HCT116 (cell line): Measurements from ENCODE around the gene PLPP2. TPM values are rescaled to one million over a fixed set of nuclear protein-coding genes. Genes with fewer than 3 reads are reported as not detected.

Experiments used
- ATAC-seq: fragments of 200-7000 bp; cut with Tn5 transposase; 2 replicates; pipeline ENCODE4 v1.9.1; 2020; ENCODE audit warnings: mild to moderate bottlenecking, moderate library complexity
- BruUV-seq: library from RNA; stranded (reverse); fragments of 400-500 nt; replicated peaks from 2 replicates; lab custom pipeline; 2021; lab: Mats Ljungman, UMichigan
- CTCF ChIA-PET: fragments of 300-600 bp; sonication (Branson Sonifier 250); formaldehyde crosslinking; loops from one replicate; lab custom pipeline; 2021; ENCODE audit warnings: antibody characterized with exemption; lab: Charles Lee
- POLR2A ChIA-PET: fragments of 300-600, 350-600 bp; sonication (Branson Sonifier 250); formaldehyde crosslinking; loops from one replicate; lab custom pipeline; 2021; ENCODE audit warnings: antibody characterized with exemption; lab: Charles Lee
- RAD21 ChIA-PET, 2 experiments: fragments of 300-600 bp; sonication (Branson Sonifier 250); formaldehyde crosslinking; loops; one replicate each; lab custom pipeline; 2023; ENCODE audit warnings: low total read pairs in 2 of 2; ENCODE audit not compliant: uncharacterized antibody in 2 of 2, unreplicated experiment in 2 of 2, low non-redundant PET in 1 of 2; lab: Charles Lee
- DNase-seq: peaks from one replicate; pipeline ENCODE4 v3.0.0-alpha.2; 2010; ENCODE audit warnings: low read depth, low spot score
- H2AFZ ChIP-seq: fragments of 200-600 bp; shearing (Covaris generic), sonication (generic); 2 replicates; pipeline ENCODE4 v1.6.1; 2017; ENCODE audit warnings: low read depth, mixed run types, mixed read lengths, antibody characterized with exemption, low read length; ENCODE audit not compliant: poor library complexity, severe bottlenecking
- H3K27ac ChIP-seq: 2 replicates; pipeline ENCODE4 v1.5.1; 2012; ENCODE audit warnings: low read depth, low read length
- H3K27me3 ChIP-seq: fragments of 200-600 bp; sonication (generic); 2 replicates; pipeline ENCODE4 v1.6.1; 2016; ENCODE audit warnings: mixed run types, low read length, mixed read lengths; ENCODE audit not compliant: insufficient read depth
- H3K36me3 ChIP-seq, 2 experiments: fragments of 200-500 bp in 1 of 2; fragments of 200-600 bp in 1 of 2; sonication (Bioruptor generic) in 1 of 2; sonication (generic) in 1 of 2; 2 replicates each; pipeline versions ENCODE4 v1.5.1 to v1.6.1; 2014 to 2016; ENCODE audit warnings: low read length in 2 of 2, inconsistent platforms in 1 of 2, mixed read lengths in 1 of 2, mixed run types in 1 of 2; ENCODE audit not compliant: insufficient read depth in 2 of 2, control insufficient read depth in 1 of 2
- H3K4me1 ChIP-seq, 2 experiments: fragments of 200-600 bp in 1 of 2; sonication (generic) in 1 of 2; 2 replicates each; pipeline versions ENCODE4 v1.5.1 to v1.6.1; 2012 to 2017; ENCODE audit warnings: low read length in 2 of 2, inconsistent platforms in 1 of 2, mild to moderate bottlenecking in 1 of 2, mixed read lengths in 1 of 2, mixed run types in 1 of 2, moderate library complexity in 1 of 2; ENCODE audit not compliant: insufficient read depth in 2 of 2, control insufficient read depth in 1 of 2
- H3K4me2 ChIP-seq: fragments of 200-600 bp; sonication (generic); 2 replicates; pipeline ENCODE4 v1.6.1; 2017; ENCODE audit warnings: mixed run types, low read length, mixed read lengths
- H3K4me3 ChIP-seq, 2 experiments: fragments of 200-600 bp in 1 of 2; sonication (generic) in 1 of 2; replicated peaks in 1 of 2; 2 replicates each; pipeline ENCODE4 v1.5.1; 2011 to 2016; ENCODE audit warnings: low read length in 2 of 2, control low read depth in 1 of 2, low read depth in 1 of 2, mild to moderate bottlenecking in 1 of 2, mixed read lengths in 1 of 2, mixed run types in 1 of 2
- H3K79me2 ChIP-seq: fragments of 200-600 bp; sonication (generic); 2 replicates; pipeline ENCODE4 v1.6.1; 2017; ENCODE audit warnings: mild to moderate bottlenecking, mixed run types, low read length, moderate library complexity, mixed read lengths; ENCODE audit not compliant: insufficient read depth
- H3K9ac ChIP-seq: fragments of 200-600 bp; sonication (generic); 2 replicates; pipeline ENCODE4 v1.6.1; 2016; ENCODE audit warnings: low read length, mixed read lengths
- H3K9me2 ChIP-seq: fragments of 200-600 bp; sonication (generic), shearing (Covaris generic); 2 replicates; pipeline ENCODE4 v1.6.1; 2017; ENCODE audit warnings: mixed run types, mild to moderate bottlenecking, moderate library complexity; ENCODE audit not compliant: insufficient read depth
- H3K9me3 ChIP-seq, 2 experiments: fragments of 200-500 bp in 1 of 2; fragments of 200-600 bp in 1 of 2; sonication (Bioruptor generic) in 1 of 2; sonication (generic) in 1 of 2; 2 replicates each; pipeline ENCODE4 v1.6.1; 2014 to 2017; ENCODE audit warnings: low read length in 2 of 2, mixed read lengths in 2 of 2, inconsistent platforms in 1 of 2, low read depth in 1 of 2, mild to moderate bottlenecking in 1 of 2, mixed run types in 1 of 2, moderate library complexity in 1 of 2; ENCODE audit not compliant: control insufficient read depth in 1 of 2, insufficient read depth in 1 of 2
- H4K20me1 ChIP-seq: fragments of 200-600 bp; sonication (generic), shearing (Covaris generic); 2 replicates; pipeline ENCODE4 v1.6.1; 2017; ENCODE audit warnings: mixed run types, mild to moderate bottlenecking, moderate library complexity; ENCODE audit not compliant: insufficient read depth
- CBX3 ChIP-seq: IDR thresholded peaks from 2 replicates; pipeline ENCODE4 v1.6.1; 2012; ENCODE audit warnings: low read depth
- ELF1 ChIP-seq: IDR thresholded peaks from 2 replicates; pipeline ENCODE4 v1.6.1; 2012; ENCODE audit warnings: low read depth, borderline replicate concordance
- FOSL1 ChIP-seq: IDR thresholded peaks from 2 replicates; pipeline ENCODE4 v1.6.1; 2012; ENCODE audit warnings: low read depth
- POLR2A ChIP-seq: IDR thresholded peaks from 2 replicates; pipeline ENCODE4 v1.7.0; 2011; ENCODE audit warnings: borderline replicate concordance; ENCODE audit not compliant: insufficient read depth, insufficient read length; ENCODE audit errors: extremely low read depth
- YY1 ChIP-seq: IDR thresholded peaks from 2 replicates; pipeline ENCODE4 v1.6.1; 2011; ENCODE audit warnings: low read length, low read depth, moderate library complexity, mild to moderate bottlenecking; ENCODE audit not compliant: insufficient replicate concordance; ENCODE audit errors: extremely low read depth
- ZFX ChIP-seq: fragments of 450-650 bp; IDR thresholded peaks from 2 replicates; pipeline ENCODE4 v1.6.1; 2017
- intact Hi-C: fragments of 100-400 bp; cut with micrococcal nuclease; formaldehyde crosslinking; loops from 2 replicates; pipeline ENCODE4 v1.10.0; 2022
- total RNA-seq: library from RNA; stranded (reverse); gene quantifications from one replicate; pipeline ENCODE4 v1.2.1, GENCODE V29; 2021; ENCODE audit not compliant: unreplicated experiment
- TF ChIP-seq, protein P1 (sequence below): IDR thresholded peaks from 2 replicates; pipeline ENCODE4 v1.6.1; 2012; ENCODE audit warnings: low read depth
- TF ChIP-seq, protein P2 (sequence below): IDR thresholded peaks from 2 replicates; pipeline ENCODE4 v1.6.1; 2012

The PLPP2 gene
- total RNA-seq, 1 experiment from 2014 or later, result 128 TPM

DNA sequence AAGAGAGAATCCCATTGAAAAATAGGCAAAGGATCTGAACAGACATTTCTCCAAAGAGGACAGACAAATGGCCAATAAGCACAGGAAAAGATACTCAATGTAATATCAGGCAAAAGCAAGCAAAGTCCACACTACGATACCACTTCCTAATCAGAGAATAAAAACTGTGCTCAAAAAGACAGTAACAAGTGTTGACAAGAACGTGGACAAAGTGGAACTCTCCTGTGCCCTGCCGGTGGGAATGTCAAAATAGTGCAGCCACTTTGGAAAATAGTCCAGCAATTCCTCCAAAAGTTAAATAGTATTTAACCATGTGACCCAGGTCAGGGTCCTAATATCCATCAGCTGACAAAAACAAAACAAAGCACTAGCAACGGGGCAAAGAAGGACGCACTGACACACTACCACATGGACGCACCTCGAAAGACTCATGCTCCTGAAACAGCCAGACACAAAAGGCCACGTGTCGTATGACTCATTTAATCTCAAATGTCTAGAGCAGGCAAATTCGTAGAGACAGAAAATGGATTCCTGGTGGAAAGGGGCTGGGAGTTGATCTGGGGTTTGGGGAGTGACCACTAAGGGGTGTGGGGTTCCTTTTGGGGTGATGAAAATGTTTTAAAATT is 48.2 kb upstream of the PLPP2 start (continued):
- TF ChIP-seq, protein P1, sequence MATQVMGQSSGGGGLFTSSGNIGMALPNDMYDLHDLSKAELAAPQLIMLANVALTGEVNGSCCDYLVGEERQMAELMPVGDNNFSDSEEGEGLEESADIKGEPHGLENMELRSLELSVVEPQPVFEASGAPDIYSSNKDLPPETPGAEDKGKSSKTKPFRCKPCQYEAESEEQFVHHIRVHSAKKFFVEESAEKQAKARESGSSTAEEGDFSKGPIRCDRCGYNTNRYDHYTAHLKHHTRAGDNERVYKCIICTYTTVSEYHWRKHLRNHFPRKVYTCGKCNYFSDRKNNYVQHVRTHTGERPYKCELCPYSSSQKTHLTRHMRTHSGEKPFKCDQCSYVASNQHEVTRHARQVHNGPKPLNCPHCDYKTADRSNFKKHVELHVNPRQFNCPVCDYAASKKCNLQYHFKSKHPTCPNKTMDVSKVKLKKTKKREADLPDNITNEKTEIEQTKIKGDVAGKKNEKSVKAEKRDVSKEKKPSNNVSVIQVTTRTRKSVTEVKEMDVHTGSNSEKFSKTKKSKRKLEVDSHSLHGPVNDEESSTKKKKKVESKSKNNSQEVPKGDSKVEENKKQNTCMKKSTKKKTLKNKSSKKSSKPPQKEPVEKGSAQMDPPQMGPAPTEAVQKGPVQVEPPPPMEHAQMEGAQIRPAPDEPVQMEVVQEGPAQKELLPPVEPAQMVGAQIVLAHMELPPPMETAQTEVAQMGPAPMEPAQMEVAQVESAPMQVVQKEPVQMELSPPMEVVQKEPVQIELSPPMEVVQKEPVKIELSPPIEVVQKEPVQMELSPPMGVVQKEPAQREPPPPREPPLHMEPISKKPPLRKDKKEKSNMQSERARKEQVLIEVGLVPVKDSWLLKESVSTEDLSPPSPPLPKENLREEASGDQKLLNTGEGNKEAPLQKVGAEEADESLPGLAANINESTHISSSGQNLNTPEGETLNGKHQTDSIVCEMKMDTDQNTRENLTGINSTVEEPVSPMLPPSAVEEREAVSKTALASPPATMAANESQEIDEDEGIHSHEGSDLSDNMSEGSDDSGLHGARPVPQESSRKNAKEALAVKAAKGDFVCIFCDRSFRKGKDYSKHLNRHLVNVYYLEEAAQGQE, result no peak

DNA sequence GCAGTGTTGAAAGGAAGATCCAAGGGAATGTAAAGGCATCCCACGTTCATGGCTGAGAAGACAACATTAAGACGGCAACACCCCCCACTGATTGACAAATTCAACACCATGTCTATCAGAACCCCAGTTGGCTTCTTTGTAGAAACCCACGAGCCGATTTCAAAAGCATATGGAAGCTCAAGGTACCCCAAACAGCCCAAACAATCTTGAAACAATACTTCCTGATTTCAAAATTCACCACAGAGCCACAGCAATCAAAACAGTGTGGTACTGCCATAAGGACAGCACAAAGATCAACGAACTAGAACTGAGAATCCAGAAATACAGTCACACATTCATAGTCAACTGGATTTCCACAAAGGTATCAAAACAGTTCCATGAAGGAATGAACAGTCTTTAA is 47.2 kb upstream of the PLPP2 start:
- Histone ChIP-seq H3K27me3 (no peaks in the 10 kb centered on the region), H3K4me1 (peaks cover 13 to 14% of the 10 kb centered on the region in 2 experiments), H3K4me3 (no peak overlapping the region), H2AFZ (no peak overlapping the region), H4K20me1 (no peaks in the 10 kb centered on the region), H3K27ac (no peak overlapping the region), H3K4me2 (no peak overlapping the region), H3K9ac (no peak overlapping the region), H3K9me2 (no peaks in the 10 kb centered on the region), H3K36me3 (peaks cover 4 to 25% of the 10 kb centered on the region in 2 experiments; a peak in 2 of 4 replicates), H3K9me3 (peaks cover 0 to 3% of the 10 kb centered on the region in 2 experiments; a peak in 1 of 4 replicates), H3K79me2 (peaks cover 93% of the 10 kb centered on the region)
- TF ChIP-seq YY1, result no peak
- TF ChIP-seq ELF1, result no peak
- no peak for TF ChIP-seq POLR2A
- no peak for TF ChIP-seq ZFX
- TF ChIP-seq, protein P2, sequence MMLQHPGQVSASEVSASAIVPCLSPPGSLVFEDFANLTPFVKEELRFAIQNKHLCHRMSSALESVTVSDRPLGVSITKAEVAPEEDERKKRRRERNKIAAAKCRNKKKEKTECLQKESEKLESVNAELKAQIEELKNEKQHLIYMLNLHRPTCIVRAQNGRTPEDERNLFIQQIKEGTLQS, result no peak
- no peak for TF ChIP-seq FOSL1
- no peak for TF ChIP-seq CBX3
- no TSS peak for BruUV-seq
- no peak for ATAC-seq
- DNase-seq, result no peak
- POLR2A ChIA-PET, result no interaction called here
- CTCF ChIA-PET, result no interaction called here
- RAD21 ChIA-PET, result no interaction called here
- intact Hi-C loops, result no loop called here
